H9 (cell line): ENCODE measurements around the gene MAGI1. TPM values are rescaled to one million over a fixed set of nuclear protein-coding genes. Genes with fewer than 3 reads are reported as not detected.

Source experiments
- DNase-seq: peaks from one replicate; pipeline ENCODE4 v3.0.0-alpha.2; 2017
- H2AFZ ChIP-seq: one replicate; pipeline ENCODE4 v1.6.1; 2013; ENCODE audit warnings: mild to moderate bottlenecking, low read length, control low read depth, moderate library complexity
- H2AK5ac ChIP-seq: 2 replicates; pipeline ENCODE4 v1.6.1; 2013; ENCODE audit warnings: low read length, control low read depth, mixed read lengths; ENCODE audit not compliant: insufficient read length
- H2BK120ac ChIP-seq: one replicate; pipeline ENCODE4 v1.6.1; 2013; ENCODE audit warnings: low read depth, mild to moderate bottlenecking, low read length, control low read depth, inconsistent platforms; ENCODE audit not compliant: poor library complexity, severe bottlenecking
- H2BK12ac ChIP-seq: 2 replicates; pipeline ENCODE4 v1.6.1; 2013; ENCODE audit warnings: low read length, control low read depth, mixed read lengths, low read depth; ENCODE audit not compliant: insufficient read length
- H2BK15ac ChIP-seq: 2 replicates; pipeline ENCODE4 v1.6.1; 2013; ENCODE audit warnings: low read depth, low read length, control low read depth
- H2BK20ac ChIP-seq: one replicate; pipeline ENCODE4 v1.6.1; 2013; ENCODE audit warnings: low read depth, mild to moderate bottlenecking, low read length, control low read depth, inconsistent platforms; ENCODE audit not compliant: poor library complexity, severe bottlenecking
- H2BK5ac ChIP-seq: 2 replicates; pipeline ENCODE4 v1.6.1; 2013; ENCODE audit warnings: low read length, control low read depth, mixed read lengths; ENCODE audit not compliant: insufficient read length
- H3K14ac ChIP-seq: 2 replicates; pipeline ENCODE4 v1.6.1; 2013; ENCODE audit warnings: low read length, control low read depth; ENCODE audit not compliant: insufficient read depth
- H3K18ac ChIP-seq: 2 replicates; pipeline ENCODE4 v1.6.1; 2013; ENCODE audit warnings: low read depth, mild to moderate bottlenecking, mixed read lengths, low read length, control low read depth; ENCODE audit not compliant: insufficient read length
- H3K23ac ChIP-seq: 2 replicates; pipeline ENCODE4 v1.6.1; 2013; ENCODE audit warnings: low read length, control low read depth, mixed read lengths, low read depth; ENCODE audit not compliant: insufficient read length
- H3K23me2 ChIP-seq: 2 replicates; pipeline ENCODE4 v1.6.1; 2013; ENCODE audit warnings: low read depth, mild to moderate bottlenecking, mixed read lengths, low read length, control low read depth; ENCODE audit not compliant: insufficient read length, poor library complexity, severe bottlenecking
- H3K27ac ChIP-seq: 2 replicates; pipeline ENCODE4 v1.5.1; 2013; ENCODE audit warnings: low read length, control low read depth, mixed read lengths, low read depth; ENCODE audit not compliant: insufficient read length
- H3K27me3 ChIP-seq: 2 replicates; pipeline ENCODE4 v1.6.1; 2013; ENCODE audit warnings: low read length, control low read depth, inconsistent platforms; ENCODE audit not compliant: insufficient read depth
- H3K4ac ChIP-seq: 2 replicates; pipeline ENCODE4 v1.6.1; 2013; ENCODE audit warnings: low read depth, mild to moderate bottlenecking, control low read depth, inconsistent platforms, low read length, moderate library complexity
- H3K4me1 ChIP-seq: 2 replicates; pipeline ENCODE4 v1.6.1; 2013; ENCODE audit warnings: low read length, control low read depth, inconsistent platforms; ENCODE audit not compliant: insufficient read depth
- H3K4me2 ChIP-seq: 2 replicates; pipeline ENCODE4 v1.6.1; 2013; ENCODE audit warnings: low read length, control low read depth, mixed read lengths; ENCODE audit not compliant: insufficient read length, insufficient read depth
- H3K56ac ChIP-seq: 2 replicates; pipeline ENCODE4 v1.6.1; 2013; ENCODE audit warnings: low read depth, mild to moderate bottlenecking, mixed read lengths, low read length, control low read depth; ENCODE audit not compliant: insufficient read length
- H3K79me1 ChIP-seq: 2 replicates; pipeline ENCODE4 v1.6.1; 2013; ENCODE audit warnings: low read depth, mild to moderate bottlenecking, moderate library complexity, low read length, control low read depth, inconsistent platforms; ENCODE audit not compliant: insufficient read depth, poor library complexity, severe bottlenecking
- H3K79me2 ChIP-seq: 2 replicates; pipeline ENCODE4 v1.6.1; 2013; ENCODE audit warnings: low read length, control low read depth, inconsistent platforms; ENCODE audit not compliant: insufficient read depth
- H3K9ac ChIP-seq: 2 replicates; pipeline ENCODE4 v1.6.1; 2013; ENCODE audit warnings: low read length, control low read depth, mixed read lengths; ENCODE audit not compliant: insufficient read length; ENCODE audit errors: extremely low read depth
- H3K9me3 ChIP-seq: one replicate; pipeline ENCODE4 v1.6.1; 2013; ENCODE audit warnings: low read depth, low read length, inconsistent platforms; ENCODE audit not compliant: control insufficient read depth
- H3T11ph ChIP-seq: one replicate; pipeline ENCODE4 v1.6.1; 2013; ENCODE audit warnings: mild to moderate bottlenecking, low read length, control low read depth, inconsistent platforms
- H4K20me1 ChIP-seq: one replicate; pipeline ENCODE4 v1.6.1; 2013; ENCODE audit not compliant: control insufficient read depth, insufficient read length, insufficient read depth
- H4K5ac ChIP-seq: 2 replicates; pipeline ENCODE4 v1.6.1; 2013; ENCODE audit warnings: low read depth, mild to moderate bottlenecking, mixed read lengths, low read length, control low read depth; ENCODE audit not compliant: insufficient read length
- H4K8ac ChIP-seq: replicated peaks from 2 replicates; pipeline ENCODE4 v1.6.1; 2013; ENCODE audit warnings: low read length, control low read depth, mixed read lengths, low read depth; ENCODE audit not compliant: insufficient read length
- H4K91ac ChIP-seq: 2 replicates; pipeline ENCODE4 v1.6.1; 2013; ENCODE audit warnings: low read depth, mild to moderate bottlenecking, moderate library complexity, mixed read lengths, low read length, control low read depth; ENCODE audit not compliant: insufficient read length
- H3K27ac Mint-ChIP-seq, 3 experiments: 2 replicates in 2 of 3; 3 replicates in 1 of 3; pipeline ENCODE4 v1.8.0; 2020 to 2021; ENCODE audit warnings: mixed read lengths in 3 of 3, mild to moderate bottlenecking in 1 of 3, moderate library complexity in 1 of 3
- H3K27me3 Mint-ChIP-seq: 2 replicates; pipeline ENCODE4 v1.8.0; 2021; ENCODE audit warnings: low read depth, mild to moderate bottlenecking, moderate library complexity, mixed read lengths
- H3K36me3 Mint-ChIP-seq, 3 experiments: 2 replicates in 2 of 3; 3 replicates in 1 of 3; pipeline ENCODE4 v1.8.0; 2020 to 2021; ENCODE audit warnings: low read depth in 3 of 3, mixed read lengths in 3 of 3; ENCODE audit not compliant: insufficient read depth in 1 of 3
- H3K4me1 Mint-ChIP-seq, 2 experiments: 2 replicates each; pipeline ENCODE4 v1.8.0; 2020; ENCODE audit warnings: mixed read lengths in 2 of 2
- H3K4me3 Mint-ChIP-seq, 2 experiments: 2 replicates in 1 of 2; 3 replicates in 1 of 2; pipeline ENCODE4 v1.8.0; 2020 to 2021; ENCODE audit warnings: mild to moderate bottlenecking in 2 of 2, mixed read lengths in 2 of 2, moderate library complexity in 1 of 2
- H3K9me3 Mint-ChIP-seq, 2 experiments: 2 replicates in 1 of 2; 3 replicates in 1 of 2; pipeline ENCODE4 v1.8.0; 2020; ENCODE audit warnings: mild to moderate bottlenecking in 2 of 2, mixed read lengths in 2 of 2, moderate library complexity in 1 of 2
- WGBS: extraction: QIAGEN DNeasy Blood & Tissue Kit; methylation state at CpG from one replicate; pipeline ENCODE4 v1.1.7; 2013; ENCODE audit warnings: missing lambda C conversion rate, low lambda C conversion rate, mixed read lengths; ENCODE audit not compliant: insufficient read length; ENCODE audit errors: extremely low coverage; 5-methylcytosine and 5-hydroxymethylcytosine counted together
- total RNA-seq: library from RNA; stranded (reverse); gene quantifications from 2 replicates; pipeline ENCODE4 v1.2.1, GENCODE V29; 2021
- TF ChIP-seq, protein P1 (sequence below): fragments of 200-600 bp; sonication (generic); conservative IDR thresholded peaks from 3 replicates; pipeline ENCODE4 v1.8.0; 2021; ENCODE audit warnings: antibody characterized with exemption, mild to moderate bottlenecking

The MAGI1 gene
- total RNA-seq, 1 experiment from 2014 or later = 65.7 TPM

DNA sequence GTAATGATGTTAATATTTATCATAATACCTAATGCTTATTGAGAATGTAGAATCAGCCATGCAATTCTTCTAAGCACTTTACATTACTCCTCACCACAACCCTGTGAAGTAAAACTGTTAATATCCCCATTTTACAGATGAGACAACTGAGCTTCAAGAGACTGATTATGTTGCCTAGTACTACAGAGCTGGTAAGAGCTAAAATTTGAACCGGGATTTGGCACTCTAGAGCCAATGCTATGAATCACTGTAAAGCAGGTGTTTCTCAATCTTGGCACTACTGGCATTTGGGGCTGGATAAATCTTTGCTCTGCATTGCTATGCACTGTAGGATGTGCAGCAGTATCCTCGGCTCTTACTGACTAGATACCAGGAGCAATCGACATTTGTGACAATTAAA is 367.7 kb downstream of the MAGI1 start:
- peaks cover 34 to 45% of the 10 kb centered on the region in 2 experiments for H3K4me1 Mint-ChIP-seq
- no peak overlapping the region for H3K4me3 Mint-ChIP-seq
- no CpG with 5 or more reads among the region's 3 CpGs for WGBS

More for the DNA sequence above, 367.7 kb downstream of the MAGI1 start:
- H3K79me1 ChIP-seq = no peaks in the 10 kb centered on the region
- no peak overlapping the region for H2BK15ac ChIP-seq
- no peak overlapping the region for H2BK5ac ChIP-seq
- H3K4me1 ChIP-seq = no peaks in the 10 kb centered on the region; the same call in 1 of the 2 replicates
- H3K9me3 ChIP-seq = no peaks in the 10 kb centered on the region
- H2BK120ac ChIP-seq = no peak overlapping the region
- H4K8ac ChIP-seq = no peak overlapping the region
- H3K36me3 Mint-ChIP-seq = no peaks in the 10 kb centered on the region
- no peaks in the 10 kb centered on the region for H3K27me3 ChIP-seq
- H3K9ac ChIP-seq = no peak overlapping the region
- no peaks in the 10 kb centered on the region for H3K9me3 Mint-ChIP-seq
- H2BK20ac ChIP-seq = no peak overlapping the region
- no peaks in the 10 kb centered on the region for H3K27me3 Mint-ChIP-seq
- no peaks in the 10 kb centered on the region for H4K20me1 ChIP-seq
- no peak overlapping the region for H3K4ac ChIP-seq
- no peak overlapping the region for H3K56ac ChIP-seq
- H3K18ac ChIP-seq = no peak overlapping the region
- no peak overlapping the region for H3K4me2 ChIP-seq
- H4K5ac ChIP-seq = no peak overlapping the region
- TF ChIP-seq, protein P1, sequence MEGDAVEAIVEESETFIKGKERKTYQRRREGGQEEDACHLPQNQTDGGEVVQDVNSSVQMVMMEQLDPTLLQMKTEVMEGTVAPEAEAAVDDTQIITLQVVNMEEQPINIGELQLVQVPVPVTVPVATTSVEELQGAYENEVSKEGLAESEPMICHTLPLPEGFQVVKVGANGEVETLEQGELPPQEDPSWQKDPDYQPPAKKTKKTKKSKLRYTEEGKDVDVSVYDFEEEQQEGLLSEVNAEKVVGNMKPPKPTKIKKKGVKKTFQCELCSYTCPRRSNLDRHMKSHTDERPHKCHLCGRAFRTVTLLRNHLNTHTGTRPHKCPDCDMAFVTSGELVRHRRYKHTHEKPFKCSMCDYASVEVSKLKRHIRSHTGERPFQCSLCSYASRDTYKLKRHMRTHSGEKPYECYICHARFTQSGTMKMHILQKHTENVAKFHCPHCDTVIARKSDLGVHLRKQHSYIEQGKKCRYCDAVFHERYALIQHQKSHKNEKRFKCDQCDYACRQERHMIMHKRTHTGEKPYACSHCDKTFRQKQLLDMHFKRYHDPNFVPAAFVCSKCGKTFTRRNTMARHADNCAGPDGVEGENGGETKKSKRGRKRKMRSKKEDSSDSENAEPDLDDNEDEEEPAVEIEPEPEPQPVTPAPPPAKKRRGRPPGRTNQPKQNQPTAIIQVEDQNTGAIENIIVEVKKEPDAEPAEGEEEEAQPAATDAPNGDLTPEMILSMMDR = no peak
- no peak overlapping the region for H4K91ac ChIP-seq
- no peak for DNase-seq
- no peak overlapping the region for H3K14ac ChIP-seq
- H3K27ac ChIP-seq = no peak overlapping the region
- H3K79me2 ChIP-seq = no peaks in the 10 kb centered on the region
- H3K23ac ChIP-seq = no peak overlapping the region
- H3K23me2 ChIP-seq = no peaks in the 10 kb centered on the region
- H2AFZ ChIP-seq = no peak overlapping the region
- H2BK12ac ChIP-seq = no peak overlapping the region
- no peak overlapping the region for H3K27ac Mint-ChIP-seq
- H3T11ph ChIP-seq = no peak overlapping the region
- no peak overlapping the region for H2AK5ac ChIP-seq
